ENCODE results near the gene HLA-B.

GRCh38 chr6:31340228-31340627, 16.8 kb downstream of the HLA-B start:
- TF ChIP-seq POLR2AphosphoS5 (IDR thresholded peaks at IDR 0.05; ENCODE audit: low read depth) (no peak), SPI1 (IDR thresholded peaks at IDR 0.05; ENCODE audit: borderline replicate concordance, low read depth) (no peak), CTCF (IDR thresholded peaks at IDR 0.05; ENCODE audit: insufficient read depth, low read length) (no peak)
